GM23248 (cell line): Measurements from ENCODE around the gene RBFOX2. TPM values are rescaled to one million over a fixed set of nuclear protein-coding genes. Genes with fewer than 3 reads are reported as not detected.
"Not testable (repeated sequence)": the region's sequence is repeated elsewhere in the genome, so short reads cannot be mapped to it uniquely, and the experiment has no call there.

Experiments used
- DNase-seq: peaks from one replicate; pipeline ENCODE4 v3.0.0-alpha.2; 2015
- H2AFZ ChIP-seq: fragments of 200-600 bp; sonication (generic); 2 replicates; pipeline ENCODE4 v1.6.1; 2016; ENCODE audit warnings: antibody characterized with exemption
- H3F3A ChIP-seq: fragments of 200-600 bp; sonication (generic); 2 replicates; pipeline ENCODE4 v1.6.1; 2016; ENCODE audit warnings: mild to moderate bottlenecking, antibody characterized with exemption, mixed run types; ENCODE audit not compliant: insufficient read depth
- H3K27ac ChIP-seq: fragments of 200-600 bp; sonication (generic); 2 replicates; pipeline ENCODE4 v1.5.1; 2016; ENCODE audit warnings: mild to moderate bottlenecking
- H3K27me3 ChIP-seq: fragments of 200-600 bp; sonication (generic); replicated peaks from 2 replicates; pipeline ENCODE4 v1.6.1; 2016; ENCODE audit warnings: mild to moderate bottlenecking; ENCODE audit not compliant: insufficient read depth
- H3K36me3 ChIP-seq: fragments of 200-600 bp; sonication (generic); 2 replicates; pipeline ENCODE4 v1.6.1; 2016; ENCODE audit warnings: low read depth, mild to moderate bottlenecking
- H3K4me1 ChIP-seq: fragments of 200-600 bp; sonication (generic); 2 replicates; pipeline ENCODE4 v1.6.1; 2016; ENCODE audit warnings: mild to moderate bottlenecking; ENCODE audit not compliant: insufficient read depth
- H3K4me2 ChIP-seq: fragments of 200-600 bp; sonication (generic); one replicate; pipeline ENCODE4 v1.6.1; 2016; ENCODE audit warnings: mild to moderate bottlenecking; ENCODE audit not compliant: unreplicated experiment
- H3K4me3 ChIP-seq: fragments of 200-600 bp; sonication (generic); 2 replicates; pipeline ENCODE4 v1.5.1; 2016; ENCODE audit warnings: mild to moderate bottlenecking
- H3K79me2 ChIP-seq: fragments of 200-600 bp; sonication (generic); 2 replicates; pipeline ENCODE4 v1.6.1; 2016; ENCODE audit warnings: mild to moderate bottlenecking; ENCODE audit not compliant: insufficient read depth
- H3K9ac ChIP-seq: fragments of 200-600 bp; sonication (generic); 2 replicates; pipeline ENCODE4 v1.6.1; 2016; ENCODE audit warnings: mild to moderate bottlenecking
- H3K9me2 ChIP-seq: fragments of 200-600 bp; sonication (generic); 2 replicates; pipeline ENCODE4 v1.6.1; 2016; ENCODE audit warnings: mixed run types, mild to moderate bottlenecking, moderate library complexity; ENCODE audit not compliant: insufficient read depth
- H3K9me3 ChIP-seq: fragments of 200-600 bp; sonication (generic); one replicate; pipeline ENCODE4 v1.6.1; 2017; ENCODE audit warnings: low read depth
- H4K20me1 ChIP-seq: fragments of 200-600 bp; sonication (generic); 2 replicates; pipeline ENCODE4 v1.6.0; 2016; ENCODE audit not compliant: insufficient read depth
- EZH2 ChIP-seq: fragments of 200-600 bp; sonication (generic); IDR thresholded peaks from 2 replicates; pipeline ENCODE4 v1.6.1; 2018; ENCODE audit warnings: antibody characterized with exemption, mild to moderate bottlenecking; ENCODE audit not compliant: insufficient read depth, poor library complexity, severe bottlenecking
- EZH2phosphoT487 ChIP-seq: fragments of 200-600 bp; sonication (generic); IDR thresholded peaks from 2 replicates; pipeline ENCODE4 v1.6.1; 2018; ENCODE audit warnings: antibody characterized with exemption, moderate library complexity, mild to moderate bottlenecking, low read depth; ENCODE audit not compliant: insufficient read depth
- WGBS, 2 experiments: methylation state at CpG; one replicate each; pipeline ENCODE4 v1.1.6; 2015 to 2017; ENCODE audit warnings: low lambda C conversion rate in 2 of 2, low coverage in 1 of 2; ENCODE audit errors: missing lambda C conversion rate in 2 of 2; 5-methylcytosine and 5-hydroxymethylcytosine counted together
- in situ Hi-C: fragments of 300-500 bp; cut with MboI; formaldehyde crosslinking; loops from 2 replicates; pipeline ENCODE4 v1.15.0; 2020
- polyA plus RNA-seq: library from polyadenylated mRNA; unstranded; fragments of >200 nt; fragmentation: Nextera tagmentation; extraction: Ambion mirVana; gene quantifications from 2 replicates; pipeline ENCODE4 v1.2.1, GENCODE V29; 2016
- total RNA-seq: library from RNA; depleted of rRNA; stranded (reverse); fragments of >200 nt; shearing (Covaris generic); gene quantifications from 2 replicates; pipeline ENCODE4 v1.2.3, GENCODE V29; 2014

Gene RBFOX2
- total and polyA plus RNA-seq, 2 experiments from 2014 or later, result 127 to 136 TPM

DNA sequence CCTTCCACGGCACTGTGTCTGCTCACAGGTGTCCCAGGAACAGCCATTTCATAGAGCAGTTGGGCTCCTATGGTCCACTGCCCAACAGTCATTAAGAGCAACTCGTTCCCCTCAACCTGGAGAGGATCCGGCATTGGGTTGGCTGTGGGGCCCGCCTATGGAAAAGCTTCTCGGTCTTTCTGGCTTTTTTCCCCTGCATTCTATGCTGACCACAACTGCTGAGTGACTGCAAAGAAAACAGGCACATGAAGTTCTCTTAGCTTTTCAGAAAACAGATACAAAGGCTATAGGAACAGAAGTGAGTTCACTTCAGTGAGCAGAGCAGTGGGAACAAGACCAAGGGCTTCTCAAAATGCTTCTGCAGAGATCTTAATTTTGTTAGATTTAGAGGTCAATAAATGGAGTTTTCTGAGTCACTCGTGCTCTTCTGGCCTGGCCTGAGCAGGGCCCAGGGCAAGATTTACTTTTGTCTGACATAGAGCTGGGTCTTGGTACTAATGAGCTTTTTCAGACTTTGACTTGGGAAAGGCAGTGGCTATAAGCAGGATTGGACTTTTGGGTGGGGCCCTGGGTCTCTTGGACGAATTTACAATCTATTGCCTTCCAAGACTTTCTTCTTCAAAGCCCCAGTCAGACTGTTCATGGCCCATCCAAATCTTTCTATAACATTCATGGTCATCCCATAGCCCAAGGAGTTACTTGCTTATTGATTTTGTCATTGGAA is 324.6 kb downstream of the RBFOX2 start:
- no peak overlapping the region for H3K4me3 ChIP-seq
- H3K4me2 ChIP-seq, result peak overlapping the region; percentile 16
- H4K20me1 ChIP-seq, result no peaks in the 10 kb centered on the region
- H2AFZ ChIP-seq, result no peak overlapping the region
- DNase-seq, result peak; percentile 4
- no peaks in the 10 kb centered on the region for H3K79me2 ChIP-seq
- no peak overlapping the region for H3K27ac ChIP-seq
- H3F3A ChIP-seq, result peaks cover 5% of the 10 kb centered on the region
- no peak for TF ChIP-seq EZH2
- TF ChIP-seq EZH2phosphoT487, result no peak
- H3K9ac ChIP-seq, result no peak overlapping the region
- H3K9me3 ChIP-seq, result no peaks in the 10 kb centered on the region
- no peaks in the 10 kb centered on the region for H3K27me3 ChIP-seq
- no peaks in the 10 kb centered on the region for H3K36me3 ChIP-seq
- peaks cover 12% of the 10 kb centered on the region; the same call in 1 of the 2 replicates for H3K4me1 ChIP-seq
- in situ Hi-C loops, result no loop called here
- 67 to 74% methylated on average over 7 of the region's 7 CpGs for WGBS, 2 experiments
- H3K9me2 ChIP-seq, result no peaks in the 10 kb centered on the region

- in situ Hi-C loops, H3K4me2 ChIP-seq, H3K9me2 ChIP-seq, H3K4me1 ChIP-seq, H4K20me1 ChIP-seq, H3K79me2 ChIP-seq, DNase-seq, H3K36me3 ChIP-seq, H2AFZ ChIP-seq, H3K4me3 ChIP-seq, H3F3A ChIP-seq, H3K27ac ChIP-seq, H3K9ac ChIP-seq, H3K27me3 ChIP-seq, H3K9me3 ChIP-seq: not testable (repeated sequence)
- WGBS, 2 experiments, result 70 to 75% methylated on average over 2 to 6 of the region's 6 CpGs
Observed at GRCh38 chr22:35699852-35700251, 328.8 kb downstream of the RBFOX2 start.

DNA sequence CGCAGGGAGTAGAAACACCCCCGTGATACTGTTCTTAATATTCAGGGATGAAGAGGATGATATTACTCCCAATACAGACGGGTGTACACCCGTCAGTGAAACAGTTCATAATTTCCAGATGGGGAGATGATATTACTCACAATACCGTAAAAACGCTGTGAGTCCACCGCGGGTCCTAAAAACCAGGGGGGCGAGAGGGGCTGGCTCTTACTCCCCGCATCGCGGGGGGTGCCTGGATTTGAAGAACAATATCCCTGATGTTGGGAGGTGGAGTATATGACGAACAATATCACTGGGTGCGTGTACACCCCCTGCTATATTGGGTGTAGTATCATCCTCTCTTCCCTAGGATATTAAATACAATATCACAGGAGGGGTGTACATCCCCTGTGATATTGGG is 331.5 kb downstream of the RBFOX2 start:
- H3K4me2 ChIP-seq, result no peak overlapping the region
- H2AFZ ChIP-seq, result no peak overlapping the region
- 76 to 83% methylated on average over 11 to 14 of the region's 14 CpGs for WGBS, 2 experiments
- no peaks in the 10 kb centered on the region for H3K9me3 ChIP-seq
- no peaks in the 10 kb centered on the region for H3K4me1 ChIP-seq
- no peak for TF ChIP-seq EZH2phosphoT487
- TF ChIP-seq EZH2, result no peak
- H3K9ac ChIP-seq, result no peak overlapping the region
- no peaks in the 10 kb centered on the region for H3K27me3 ChIP-seq
- no peaks in the 10 kb centered on the region for H3F3A ChIP-seq
- no peaks in the 10 kb centered on the region for H4K20me1 ChIP-seq
- H3K79me2 ChIP-seq, result no peaks in the 10 kb centered on the region
- no peak overlapping the region for H3K4me3 ChIP-seq
- H3K36me3 ChIP-seq, result no peaks in the 10 kb centered on the region
- in situ Hi-C loops, result no loop called here
- H3K9me2 ChIP-seq, result no peaks in the 10 kb centered on the region
- no peak for DNase-seq
- no peak overlapping the region for H3K27ac ChIP-seq

DNA sequence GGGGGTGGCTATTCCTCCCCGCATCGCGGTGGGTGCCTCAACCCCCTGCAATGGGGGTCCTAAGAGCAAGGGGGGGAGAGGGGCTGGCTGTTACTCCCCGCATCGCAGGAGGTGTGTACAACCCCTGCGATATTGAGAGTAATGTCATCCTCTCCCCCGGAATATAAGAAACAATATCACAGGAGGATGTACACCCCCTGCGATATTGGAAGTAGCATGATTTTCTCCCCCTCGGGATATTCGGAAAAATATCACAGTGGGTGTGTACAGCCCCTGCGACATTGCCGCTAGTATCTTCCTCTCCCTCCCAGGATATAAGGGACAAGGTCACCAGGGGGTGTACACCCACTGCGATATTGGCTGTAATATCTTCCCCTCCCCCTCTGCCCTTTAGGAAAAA is 333.4 kb downstream of the RBFOX2 start:
- no peaks in the 10 kb centered on the region for H4K20me1 ChIP-seq
- 81 to 82% methylated on average over 13 of the region's 13 CpGs for WGBS, 2 experiments
- H3F3A ChIP-seq, result no peaks in the 10 kb centered on the region
- no peaks in the 10 kb centered on the region for H3K4me1 ChIP-seq
- TF ChIP-seq EZH2, result no peak
- no peak for TF ChIP-seq EZH2phosphoT487
- no peaks in the 10 kb centered on the region for H3K79me2 ChIP-seq
- H3K9ac ChIP-seq, result no peak overlapping the region
- H3K9me2 ChIP-seq, result no peaks in the 10 kb centered on the region
- H3K36me3 ChIP-seq, result no peaks in the 10 kb centered on the region
- H3K9me3 ChIP-seq, result no peaks in the 10 kb centered on the region
- H3K4me2 ChIP-seq, result no peak overlapping the region
- in situ Hi-C loops, result no loop called here
- no peak overlapping the region for H3K27ac ChIP-seq
- H3K27me3 ChIP-seq, result no peaks in the 10 kb centered on the region
- H2AFZ ChIP-seq, result no peak overlapping the region
- DNase-seq, result no peak
- H3K4me3 ChIP-seq, result no peak overlapping the region

DNA sequence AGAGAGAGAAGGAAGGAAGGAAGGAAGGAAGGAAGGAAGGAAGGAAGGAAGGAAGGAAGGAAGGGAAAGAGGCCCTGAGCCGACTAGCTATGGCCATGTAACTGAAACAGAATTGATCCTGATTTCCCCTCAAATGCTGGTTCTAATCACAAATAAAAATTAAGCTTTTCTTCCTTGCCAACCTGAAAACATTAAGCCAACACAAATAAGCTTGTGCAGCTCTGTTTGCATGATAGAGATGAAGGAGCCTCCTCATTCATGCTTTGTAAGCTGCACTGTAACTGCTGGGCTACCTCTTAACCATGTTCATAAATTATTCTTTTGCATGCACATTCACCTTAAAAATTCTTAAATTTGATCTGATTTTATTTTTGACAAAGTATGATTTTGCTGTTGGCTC is 338.6 kb downstream of the RBFOX2 start:
- Histone ChIP-seq H3K79me2 (no peaks in the 10 kb centered on the region), H3K36me3 (no peaks in the 10 kb centered on the region), H3K9me2 (no peaks in the 10 kb centered on the region), H4K20me1 (no peaks in the 10 kb centered on the region), H3K9ac (no peak overlapping the region), H3K27ac (no peak overlapping the region), H3K27me3 (no peaks in the 10 kb centered on the region), H2AFZ (no peak overlapping the region), H3K4me2 (no peak overlapping the region), H3K4me1 (no peaks in the 10 kb centered on the region), H3K9me3 (no peaks in the 10 kb centered on the region), H3F3A (no peaks in the 10 kb centered on the region), H3K4me3 (no peak overlapping the region)
- TF ChIP-seq EZH2 (no peak), EZH2phosphoT487 (no peak)
- no peak for DNase-seq
- in situ Hi-C loops, result no loop called here
- 73% methylated on average over 1 of the region's 1 CpG; no CpG with 5 or more reads in 1 of the 2 experiments for WGBS, 2 experiments
